Left hindlimb (tissue), 1 donor: Measurements from ENCODE around the gene CCDC9B.
A peak's percentile ranks its signal among the peaks of the same experiment; 100 is the strongest.

Source experiments
- DNase-seq: peaks from one replicate; pipeline ENCODE4 v3.0.0-alpha.2; 2018

Gene CCDC9B

DNA sequence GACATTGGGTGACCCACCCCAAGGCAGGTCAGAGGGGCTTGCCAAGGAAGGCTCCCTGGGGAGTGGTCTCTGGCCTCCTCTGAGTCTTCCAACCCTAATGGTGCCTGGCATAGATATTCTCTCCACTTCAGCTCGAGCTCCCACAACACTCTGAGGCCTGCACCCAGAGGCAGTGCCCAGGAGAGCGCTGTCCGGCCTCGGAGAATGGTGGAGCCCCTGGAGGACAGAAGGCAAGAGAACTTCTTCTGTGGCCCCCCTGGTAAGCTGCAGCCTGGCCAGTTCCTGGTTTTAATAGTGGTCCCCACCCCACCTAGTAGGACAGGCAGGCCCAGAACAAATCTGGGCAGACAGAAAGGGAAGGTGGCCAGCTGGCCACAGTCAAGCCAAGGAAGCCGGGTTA, 24.3 kb upstream of the CCDC9B start:
- DNase-seq = no peak

DNA sequence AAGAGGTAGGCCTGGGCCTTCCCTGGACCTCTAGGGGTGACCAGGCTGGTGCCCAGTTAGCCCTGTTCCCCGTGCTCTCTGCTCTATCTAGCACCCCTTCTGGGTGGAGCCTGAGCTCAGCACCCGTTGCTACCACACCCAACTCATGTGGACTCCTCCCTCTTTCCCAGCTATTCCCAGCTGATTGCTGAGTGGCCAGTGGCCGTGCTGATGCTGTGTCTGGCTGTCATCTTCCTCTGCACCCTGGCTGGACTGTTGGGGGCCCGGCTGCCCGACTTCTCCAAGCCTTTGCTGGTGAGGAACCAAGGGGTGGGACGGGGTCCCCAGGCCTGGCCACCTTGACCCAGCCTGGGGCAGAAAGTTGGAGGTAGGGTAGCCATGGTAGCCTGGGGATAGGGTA, 23.5 kb upstream of the CCDC9B start:
- no peak for DNase-seq

DNA sequence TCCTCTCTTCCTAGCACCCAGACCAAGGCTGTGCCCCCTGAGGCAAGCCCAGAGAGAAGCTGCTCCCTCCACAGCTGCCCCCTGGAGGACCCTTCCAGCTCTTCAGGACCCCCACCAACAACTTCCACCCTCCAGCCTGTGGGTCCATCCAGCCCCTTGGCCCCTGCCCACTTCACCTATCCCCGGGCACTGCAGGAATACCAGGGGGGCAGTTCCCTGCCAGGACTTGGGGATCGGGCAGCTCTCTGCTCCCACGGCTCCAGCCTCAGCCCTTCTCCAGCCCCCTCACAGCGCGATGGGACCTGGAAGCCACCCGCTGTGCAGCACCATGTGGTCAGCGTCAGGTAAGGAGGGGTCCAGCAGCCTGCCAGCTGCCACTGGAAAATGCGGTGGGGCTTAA, 22.9 kb upstream of the CCDC9B start:
- DNase-seq = no peak

DNA sequence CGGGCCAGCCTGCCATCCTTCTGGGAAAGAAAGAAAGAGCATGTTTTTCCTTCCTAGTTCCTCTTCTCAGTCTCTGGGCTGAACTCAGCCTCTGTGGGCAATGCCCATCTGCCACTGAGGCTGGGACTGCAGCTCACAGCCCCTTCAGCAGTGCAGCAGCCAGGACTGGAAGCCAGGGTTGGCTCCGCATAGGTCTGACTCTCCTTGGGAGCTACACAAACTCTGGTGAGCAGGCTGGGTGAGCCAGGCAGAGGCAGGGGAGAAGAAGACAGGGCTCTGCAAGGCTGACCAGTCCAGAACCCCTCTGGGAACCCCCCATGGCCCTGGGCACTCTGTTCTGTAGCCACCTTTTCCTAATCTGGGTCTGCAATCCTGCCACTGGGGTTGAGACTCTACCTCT, 20.9 kb upstream of the CCDC9B start:
- DNase-seq = no peak

DNA sequence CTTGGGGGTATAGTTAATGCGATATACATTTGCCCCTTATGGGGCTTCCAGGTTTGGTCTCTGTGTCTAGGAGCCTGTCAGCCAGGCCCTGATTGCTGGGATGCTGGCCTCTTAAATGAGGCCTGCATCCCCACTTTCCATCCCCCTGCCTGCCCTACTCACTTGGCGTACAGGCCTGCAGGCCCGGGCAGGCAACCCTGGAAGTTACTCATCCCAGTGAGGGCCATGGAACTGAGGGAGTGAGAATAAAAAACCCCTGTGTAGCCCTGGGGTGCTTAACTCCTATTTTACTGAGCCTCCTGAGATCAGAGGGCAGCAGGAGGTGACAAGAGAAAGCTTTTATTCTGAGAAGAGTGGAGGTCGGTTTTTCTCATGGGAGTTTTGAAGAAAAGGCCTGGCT, 19.3 kb upstream of the CCDC9B start:
- DNase-seq = no peak

DNA sequence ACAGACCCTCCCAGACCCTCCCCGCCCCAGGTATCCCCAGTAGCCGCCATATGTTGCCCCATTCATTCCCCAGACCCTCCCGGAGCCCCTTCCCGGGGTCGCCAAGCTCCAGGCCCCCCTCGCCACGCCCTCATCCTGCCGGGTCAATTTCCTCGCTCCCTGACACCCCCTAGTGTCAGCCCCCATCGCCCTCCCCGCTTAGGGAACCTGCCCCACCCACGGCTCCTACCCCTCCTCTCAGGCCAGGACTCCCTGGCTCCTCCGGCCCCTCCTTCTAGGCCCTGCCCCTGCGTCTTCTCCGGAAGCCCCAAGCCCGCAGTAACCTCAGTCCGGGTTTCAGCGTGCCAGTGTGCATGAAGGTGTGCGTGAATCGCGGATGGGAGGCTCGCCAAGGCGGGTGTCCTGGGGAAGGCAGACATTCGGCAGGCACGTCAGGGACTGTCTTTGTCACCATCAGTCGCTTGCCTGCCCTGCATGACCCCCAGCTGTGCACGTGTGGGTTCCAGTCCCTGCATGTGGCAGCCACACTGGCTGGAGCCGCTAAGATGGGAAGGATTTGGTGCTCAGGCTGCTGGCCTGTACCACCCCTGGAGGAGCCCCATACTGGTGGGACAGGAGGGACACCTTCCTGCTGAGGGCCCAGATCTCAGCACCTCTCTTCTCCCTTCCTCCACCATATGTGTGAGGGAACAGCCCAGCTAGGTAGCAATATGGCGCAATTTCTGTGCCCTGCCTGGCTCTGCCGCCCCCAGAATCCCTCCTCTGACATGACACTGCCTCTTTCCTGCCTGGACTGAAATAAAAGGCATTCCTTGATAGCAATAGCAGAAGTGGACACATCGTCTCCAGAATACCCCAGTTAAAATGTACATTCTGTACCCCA, 18.0 kb upstream of the CCDC9B start:
- DNase-seq = no peak

DNA sequence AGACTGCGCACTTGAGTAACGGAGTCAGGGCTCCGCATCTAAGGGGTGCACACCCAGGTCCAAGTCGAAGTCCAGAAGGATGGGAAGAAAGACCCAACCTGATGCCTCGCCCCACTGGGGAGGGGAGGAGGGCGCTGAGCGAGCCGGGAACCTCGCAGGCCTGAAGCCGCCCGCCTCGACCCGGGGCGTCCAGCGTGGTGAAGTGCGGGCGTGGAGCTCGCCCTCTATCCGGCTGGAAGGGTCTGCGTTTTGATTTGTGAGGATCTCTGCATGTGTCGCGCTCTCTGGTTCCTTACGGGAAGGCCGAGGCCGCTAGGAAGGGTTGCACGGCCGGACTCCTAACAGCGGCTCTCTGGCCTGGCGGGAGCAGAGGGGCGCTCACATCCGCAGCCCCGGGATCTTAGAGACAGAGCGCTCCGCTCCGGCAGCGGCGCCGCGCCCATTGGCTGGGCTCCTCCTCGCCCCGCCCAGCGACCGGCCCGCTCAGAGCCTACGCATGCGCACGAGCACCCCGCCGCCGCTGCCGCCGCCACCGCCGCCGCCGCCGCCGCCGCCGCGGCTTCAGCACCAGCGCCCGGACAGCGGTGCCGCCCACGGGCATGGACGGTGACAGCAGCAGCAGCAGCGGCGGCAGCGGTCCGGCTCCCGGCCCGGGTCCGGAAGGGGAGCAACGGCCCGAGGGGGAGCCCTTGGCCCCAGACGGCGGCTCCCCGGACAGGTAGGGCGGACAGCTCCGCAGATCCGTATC, 17.2 kb upstream of the CCDC9B start, which contains the start of gene DISP2:
TSS of gene DISP2 (plus strand) at position 497 of the 748 bp plus-strand sequence. CDS start at position 600, 103 bp downstream.
- peak; percentile 92 for DNase-seq

DNA sequence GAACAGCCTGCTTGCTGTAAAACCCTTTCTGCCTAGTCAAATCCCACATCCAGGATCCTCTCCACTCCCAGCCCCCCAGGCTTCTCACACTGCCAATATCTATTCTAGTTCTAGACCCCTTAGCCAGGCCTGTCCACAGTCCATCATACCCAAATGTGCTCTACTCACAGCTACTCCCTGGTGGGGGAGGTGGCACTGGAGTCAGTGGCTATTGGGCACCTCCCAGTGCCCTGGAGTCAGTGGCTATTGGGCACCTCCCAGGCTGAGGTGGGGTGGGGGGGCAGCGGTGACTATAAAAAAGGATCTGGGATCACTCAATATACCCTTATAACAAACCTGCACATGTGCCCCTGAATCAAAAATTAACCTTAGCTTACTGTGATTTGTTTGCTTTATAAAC, 16.5 kb upstream of the CCDC9B start:
- DNase-seq = no peak

DNA sequence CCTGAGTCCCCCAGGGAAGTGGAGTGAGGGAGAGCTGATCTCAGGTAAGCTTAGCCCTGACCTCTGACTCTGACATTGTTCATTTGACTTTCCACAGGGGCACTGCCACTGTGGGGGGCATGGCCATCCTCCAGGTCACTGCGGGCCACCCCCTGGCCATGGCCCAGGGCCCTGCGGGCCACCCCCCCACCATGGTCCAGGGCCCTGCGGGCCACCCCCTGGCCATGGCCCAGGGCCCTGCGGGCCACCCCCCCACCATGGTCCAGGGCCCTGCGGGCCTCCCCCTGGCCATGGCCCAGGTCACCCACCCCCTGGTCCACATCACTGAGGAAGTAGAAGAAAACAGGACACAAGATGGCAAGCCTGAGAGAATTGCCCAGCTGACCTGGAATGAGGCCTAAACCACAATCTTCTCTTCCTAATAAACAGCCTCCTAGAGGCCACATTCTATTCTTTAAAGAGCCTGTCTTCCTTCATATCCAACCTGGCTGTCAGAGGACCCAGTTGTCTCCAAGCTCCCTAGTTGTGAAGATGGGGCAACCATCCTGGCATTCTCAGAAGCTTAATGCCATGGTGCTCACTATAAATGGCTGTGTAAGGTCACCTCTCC, 15.3 kb upstream of the CCDC9B start:
- DNase-seq = no peak

DNA sequence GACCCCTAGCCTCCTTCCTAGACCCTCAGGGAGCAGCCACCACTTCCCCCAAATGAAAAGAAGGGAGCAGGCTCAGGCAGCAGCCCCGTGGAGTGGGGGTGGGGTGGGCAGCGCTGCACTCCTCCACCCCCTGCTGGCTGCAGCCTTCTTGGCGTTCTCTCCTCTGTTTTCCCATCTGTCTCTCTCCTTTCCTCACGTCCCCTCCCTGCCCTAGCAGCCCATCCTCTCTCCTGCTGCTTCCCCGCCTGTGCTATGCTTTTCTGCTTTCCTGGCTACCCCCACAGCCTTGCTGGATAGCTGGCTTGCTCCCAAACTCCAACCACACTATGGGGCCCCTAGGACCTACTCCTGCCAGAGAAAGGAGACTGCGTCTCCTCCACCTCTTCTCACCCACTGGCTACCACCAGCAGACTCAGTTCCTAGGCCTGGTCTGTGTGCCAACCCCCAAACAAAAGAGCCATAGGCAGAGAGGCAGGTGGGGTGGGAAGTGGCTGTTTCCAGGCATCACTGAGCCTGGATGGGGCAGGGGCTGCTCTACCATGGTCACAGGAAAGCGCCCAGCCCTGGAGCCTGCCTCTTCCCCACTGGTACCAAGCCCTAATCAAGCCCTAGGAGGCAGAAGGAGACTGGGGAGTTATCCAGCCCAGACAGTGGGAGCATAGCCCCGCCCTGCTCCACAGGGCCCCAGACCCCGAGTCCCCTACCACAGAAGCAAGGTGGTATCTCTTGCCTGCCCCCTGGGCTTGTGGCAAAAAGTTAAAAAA, 13.9 kb upstream of the CCDC9B start:
- no peak for DNase-seq

DNA sequence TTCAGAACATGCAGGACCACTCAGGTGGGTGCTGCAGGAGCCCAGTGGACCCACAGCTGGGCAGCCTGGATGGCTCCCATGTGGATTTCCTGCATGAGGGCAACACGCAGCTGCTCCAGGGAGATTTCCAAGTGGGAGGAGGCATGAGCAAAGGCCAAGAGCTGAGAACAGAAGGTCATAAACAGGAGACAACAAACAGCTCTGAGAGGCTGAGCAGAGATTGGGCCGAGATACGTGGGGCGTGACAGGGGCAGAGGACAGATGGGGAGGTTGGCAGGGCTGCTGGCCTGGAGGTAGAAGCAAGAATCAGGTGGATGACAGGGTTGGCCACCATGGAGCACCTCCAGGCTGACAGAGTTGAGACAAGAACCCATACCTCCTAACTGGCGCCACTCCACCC, 13.0 kb upstream of the CCDC9B start:
- DNase-seq = no peak

DNA sequence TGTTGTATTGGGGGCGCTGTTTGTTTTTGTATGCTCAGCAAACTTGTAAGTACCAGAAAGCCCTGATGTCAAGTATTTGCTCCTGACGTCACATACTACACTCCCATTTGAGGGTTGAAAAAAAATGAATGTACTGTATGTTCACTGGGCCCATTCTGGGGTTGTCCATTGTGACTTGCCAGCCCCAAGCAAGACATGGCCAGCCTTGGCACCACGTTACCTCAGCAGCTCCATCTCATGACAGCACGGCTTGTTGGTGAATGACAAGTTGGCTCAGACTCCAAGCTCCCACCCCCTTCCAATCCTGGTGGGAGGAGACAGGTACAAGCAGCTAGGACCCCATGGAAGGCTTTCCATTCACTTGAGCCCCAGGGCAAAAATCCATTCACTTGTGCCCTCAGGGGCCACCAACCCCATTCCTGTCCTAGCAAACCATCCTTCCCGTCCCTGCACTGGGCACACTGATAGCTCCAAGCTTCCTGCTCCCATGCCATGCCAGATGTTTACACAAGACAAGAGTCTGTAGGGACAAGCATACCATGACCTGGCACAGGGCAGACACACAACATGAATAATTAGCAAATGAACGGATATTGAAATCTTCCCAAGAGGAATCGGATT, 11.7 kb upstream of the CCDC9B start:
- no peak for DNase-seq

DNA sequence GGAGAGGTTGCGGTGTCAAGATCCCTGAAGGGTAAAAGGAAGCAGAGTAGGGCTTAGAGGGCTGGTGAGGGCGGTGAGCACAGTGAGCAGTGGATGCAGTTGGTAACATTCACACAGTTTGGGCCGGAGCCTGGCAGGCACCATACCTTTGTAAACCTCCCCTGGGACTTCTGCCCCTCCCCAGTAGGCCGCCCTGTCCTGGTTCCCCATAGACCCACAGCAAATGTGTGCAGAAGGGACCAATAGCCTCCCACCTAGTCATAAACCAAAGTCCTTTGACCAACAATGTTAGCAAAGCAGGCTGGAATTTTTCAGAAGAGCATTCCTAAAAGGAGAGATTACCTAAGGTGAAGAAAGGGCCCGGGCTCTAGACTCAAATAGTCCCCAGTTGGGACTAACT, 8.4 kb upstream of the CCDC9B start:
- no peak for DNase-seq

DNA sequence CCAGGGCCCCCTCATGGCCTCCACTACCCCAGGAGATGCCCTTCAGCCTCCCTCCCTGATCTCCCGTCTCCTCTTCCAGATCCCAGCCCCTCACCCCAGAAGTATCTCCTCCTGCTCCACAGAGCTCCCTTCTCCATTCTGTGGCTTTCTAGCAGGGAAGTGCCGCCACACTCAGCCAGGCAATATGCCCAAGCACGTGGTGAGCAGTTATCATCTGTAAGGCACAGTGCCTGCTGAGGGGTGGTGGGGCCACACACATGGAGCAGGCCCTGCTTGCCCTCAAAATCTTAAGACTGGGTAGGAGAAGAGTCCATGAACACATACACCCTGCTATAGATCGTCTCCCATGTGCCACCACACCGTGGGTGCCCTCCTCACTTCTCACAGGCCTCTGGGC, 7.7 kb upstream of the CCDC9B start:
- DNase-seq = no peak

DNA sequence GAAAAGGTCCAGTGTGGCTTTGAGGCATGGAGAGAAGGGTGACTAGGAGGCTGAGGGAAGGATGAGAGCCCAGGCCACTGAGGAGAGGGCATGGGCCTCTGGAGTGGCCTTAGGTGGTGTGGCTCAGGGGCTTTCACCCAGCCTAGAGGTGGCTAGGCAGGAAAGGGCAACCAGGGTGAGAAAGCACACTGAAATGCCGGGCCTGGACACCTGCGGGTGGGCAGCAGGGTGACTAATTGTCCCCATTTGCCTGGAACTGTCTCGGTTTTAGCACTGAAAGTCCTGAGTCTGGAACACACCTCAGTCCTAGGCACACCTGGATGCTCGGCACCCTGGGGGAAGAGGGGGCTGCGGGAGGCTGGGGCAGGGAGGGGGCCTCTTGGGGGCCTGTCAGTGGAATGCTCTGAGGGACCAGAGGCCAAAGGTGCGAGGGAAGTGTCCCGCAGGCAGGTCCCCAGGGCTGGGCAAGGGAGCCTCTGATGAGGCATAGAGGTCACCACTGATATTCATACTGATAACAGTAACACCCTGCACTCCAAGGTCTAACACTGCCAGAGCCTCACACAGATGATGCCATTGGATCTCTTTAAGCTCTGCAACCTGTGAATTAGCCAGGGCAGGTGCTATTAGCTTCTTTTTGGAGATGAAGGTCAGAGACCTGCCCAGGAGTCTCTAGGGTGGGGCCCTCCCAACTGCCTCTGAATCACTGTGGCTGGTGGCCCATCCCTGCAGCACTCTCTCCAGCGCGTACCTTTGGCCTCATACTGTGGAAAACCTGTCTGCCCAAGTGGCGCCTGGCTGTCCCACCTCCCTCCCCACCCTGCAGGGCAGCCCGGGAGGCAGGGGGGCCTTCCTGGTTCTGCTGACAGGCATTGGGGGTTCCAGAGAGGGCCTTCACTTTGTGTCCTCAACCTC, 7.1 kb upstream of the CCDC9B start:
- no peak for DNase-seq

DNA sequence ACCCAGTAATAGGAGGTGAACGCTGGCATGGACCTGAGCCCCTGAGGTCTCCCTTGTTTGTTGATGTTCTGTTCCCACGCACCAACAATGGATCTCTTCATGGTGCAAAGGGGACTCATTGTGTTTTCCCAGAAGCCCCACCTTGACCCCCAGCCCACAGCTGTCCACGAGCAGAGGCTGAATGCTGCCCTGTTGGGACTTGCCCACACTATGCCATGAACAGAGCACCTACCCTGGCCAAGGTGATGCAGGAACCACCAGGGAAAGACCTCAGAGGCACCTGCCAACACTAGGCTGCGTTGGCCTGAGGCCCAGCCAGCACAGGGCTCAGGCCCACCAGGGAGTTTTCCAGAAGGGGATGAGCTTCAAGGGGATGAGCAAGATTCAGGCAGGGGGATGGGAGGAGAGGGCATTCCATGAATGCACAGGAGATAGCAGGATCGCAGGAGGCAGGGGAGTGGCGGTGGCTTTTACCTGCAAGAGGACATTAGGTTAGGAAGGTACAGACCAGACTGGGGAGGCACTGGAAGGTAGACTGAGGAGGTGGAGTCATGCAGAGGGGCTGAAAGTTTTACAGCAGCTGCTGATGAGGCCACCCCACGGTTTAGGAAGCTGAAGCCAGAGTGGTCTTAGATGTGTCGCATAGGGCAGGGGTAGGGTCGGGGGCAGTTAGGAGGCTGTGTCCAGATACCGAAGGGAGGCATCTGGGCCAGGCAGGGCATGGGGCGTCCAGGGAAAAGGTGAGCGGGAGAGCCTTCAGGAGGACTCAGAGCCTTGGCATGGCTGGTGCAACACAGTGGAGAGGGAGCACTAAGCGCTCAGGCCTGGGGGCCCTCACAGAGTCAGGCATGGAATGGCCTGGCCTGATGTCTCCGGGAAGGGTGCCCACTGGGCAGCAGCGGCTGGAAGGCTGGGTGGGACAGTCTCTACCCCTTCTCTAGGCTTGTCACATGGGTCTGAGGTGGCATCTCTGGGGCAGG, 6.1 kb upstream of the CCDC9B start:
- no peak for DNase-seq

DNA sequence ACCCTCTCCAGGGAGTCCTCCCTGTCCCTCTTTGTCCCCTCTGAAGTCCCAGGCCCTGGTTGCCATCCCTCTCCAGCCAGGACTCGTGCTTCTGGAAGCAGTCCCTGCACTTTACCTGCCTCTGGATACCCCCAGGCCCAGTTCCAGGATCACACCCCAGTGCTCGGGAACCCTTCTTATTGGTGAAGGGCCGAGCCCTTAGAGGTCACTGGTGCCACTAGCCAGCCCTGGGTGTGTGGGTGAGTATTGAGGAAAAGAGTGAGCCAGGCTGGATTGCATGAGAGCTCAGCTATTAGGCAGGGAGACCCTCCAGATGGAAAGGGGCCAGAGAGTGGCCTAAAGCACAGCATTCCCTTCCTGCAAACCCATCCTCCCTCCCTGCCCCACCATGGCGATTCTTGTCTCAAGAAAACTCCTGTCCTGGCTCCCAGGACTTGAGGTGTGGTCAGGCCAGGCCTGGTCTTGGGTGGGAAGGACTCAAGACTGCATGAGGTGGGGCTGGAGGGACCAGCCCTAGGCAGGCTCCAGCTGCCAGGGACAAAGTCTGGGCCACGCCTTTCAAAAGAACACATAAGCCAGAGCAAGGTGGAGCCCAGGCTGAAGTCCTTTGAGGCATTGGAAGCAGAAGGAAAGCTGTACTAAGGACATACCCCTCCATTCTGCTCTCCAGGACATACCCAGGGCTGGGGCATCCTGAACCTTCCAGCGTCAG, 5.3 kb upstream of the CCDC9B start:
- DNase-seq = no peak

DNA sequence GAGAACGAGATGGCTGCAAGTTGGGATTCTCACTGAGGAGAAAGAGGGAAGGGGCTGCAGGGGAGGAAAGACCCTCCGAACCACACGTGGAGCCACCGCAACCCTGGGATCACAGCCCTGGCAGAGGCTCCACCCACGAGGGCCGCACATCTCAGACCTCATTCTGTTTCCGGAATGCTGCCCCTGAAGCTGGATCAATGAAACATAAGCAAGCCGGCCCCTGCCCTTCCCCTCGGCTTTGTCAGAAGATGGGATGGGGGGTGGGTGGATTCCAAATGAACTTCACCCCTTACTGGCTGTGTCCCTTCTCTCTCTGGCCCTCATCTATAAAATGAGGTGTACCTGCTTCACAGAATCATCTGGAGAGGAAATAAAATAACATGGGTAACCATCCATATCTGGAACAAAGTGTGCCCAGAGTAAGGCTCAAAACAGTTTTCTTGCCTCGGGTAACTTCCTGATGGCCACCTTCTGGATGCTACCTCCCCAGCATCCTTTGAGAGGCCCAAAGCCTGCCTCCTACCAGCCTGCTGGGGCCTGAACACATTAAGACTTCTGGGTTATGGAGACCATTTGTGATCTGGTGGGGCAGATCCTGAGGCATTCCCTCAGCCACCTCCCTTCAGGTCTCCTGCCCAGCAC, 4.6 kb upstream of the CCDC9B start:
- DNase-seq = no peak

DNA sequence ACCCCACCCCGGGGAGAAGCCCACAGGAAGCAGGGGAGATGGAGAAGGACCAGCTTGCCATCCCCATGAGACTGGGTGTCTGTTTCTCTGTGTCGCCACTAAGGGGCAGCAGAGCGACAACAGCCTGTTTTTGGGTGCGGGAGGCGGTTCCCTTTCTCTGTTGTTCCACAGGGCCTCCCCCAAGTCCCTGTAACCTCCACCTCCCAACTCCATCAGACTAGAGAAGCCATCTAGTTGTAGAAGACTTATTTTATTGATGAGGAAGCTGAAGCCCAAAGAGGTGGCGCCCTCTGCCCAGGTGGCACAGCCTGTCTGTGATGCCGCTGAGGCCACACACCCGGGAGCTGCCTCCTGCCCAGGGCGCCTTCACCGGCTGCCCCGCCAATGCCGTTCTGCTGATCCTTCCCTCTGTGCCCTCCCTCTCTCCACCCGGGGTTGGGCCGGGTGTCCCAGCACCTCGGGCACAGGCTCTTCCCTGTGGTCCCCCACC, 3.9 kb upstream of the CCDC9B start:
- no peak for DNase-seq
